ENCODE measurements around the gene BTBD9.

BTBD9 gene

DNA sequence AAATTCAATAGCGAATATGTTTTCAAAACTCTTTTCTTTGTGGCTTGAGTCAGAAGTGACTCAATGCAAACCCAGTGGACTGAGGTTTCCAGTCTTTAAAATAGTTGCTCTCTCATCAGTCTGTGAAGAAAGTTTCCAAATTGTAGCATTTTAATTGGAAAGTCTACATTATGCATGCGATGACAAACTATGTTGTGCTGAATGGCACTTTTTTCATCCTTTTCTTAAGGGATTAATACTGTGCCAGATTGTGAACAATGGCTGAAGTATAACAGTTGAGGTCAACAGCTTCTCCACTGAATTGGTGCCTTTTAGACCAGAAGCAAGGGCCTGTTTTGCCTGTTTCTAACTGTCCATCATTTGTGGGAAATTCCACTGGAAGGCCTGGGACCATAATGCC, 377.1 kb downstream of the BTBD9 start:
- intact Hi-C loops (cut with micrococcal nuclease), result no loop called here
- no peak overlapping the region for H3K4me3 Mint-ChIP-seq
- H3K36me3 Mint-ChIP-seq (ENCODE audit: low read depth), result peaks cover 6% of the 10 kb centered on the region
- no peak overlapping the region for H3K27ac Mint-ChIP-seq
- H3K27me3 Mint-ChIP-seq, result no peaks in the 10 kb centered on the region
- peaks cover 12% of the 10 kb centered on the region for H3K4me1 Mint-ChIP-seq (ENCODE audit: low read depth)
- H3K9me3 Mint-ChIP-seq, result no peaks in the 10 kb centered on the region

DNA sequence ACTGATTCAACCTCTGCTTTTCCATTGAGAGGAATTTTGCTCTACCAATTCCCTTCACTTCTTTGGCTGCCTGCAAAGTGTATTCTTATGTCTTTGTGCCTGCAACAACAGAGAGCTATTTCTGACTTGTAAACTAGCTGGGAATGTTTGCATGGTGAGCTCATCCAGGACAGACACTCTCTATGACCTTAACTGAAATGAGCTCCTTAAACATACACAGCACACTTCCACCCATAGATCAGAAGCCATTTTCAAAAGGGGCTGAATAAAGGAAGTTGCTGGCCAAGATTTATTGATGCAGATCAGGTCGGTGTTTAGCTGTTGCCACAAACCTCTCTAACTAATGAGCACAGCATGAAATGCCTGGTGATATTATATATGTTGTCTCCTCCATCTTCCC, 377.7 kb downstream of the BTBD9 start:
- H3K4me1 Mint-ChIP-seq (ENCODE audit: low read depth), result peaks cover 12% of the 10 kb centered on the region
- peaks cover 6% of the 10 kb centered on the region for H3K36me3 Mint-ChIP-seq (ENCODE audit: low read depth)
- no peaks in the 10 kb centered on the region for H3K9me3 Mint-ChIP-seq
- no peaks in the 10 kb centered on the region for H3K27me3 Mint-ChIP-seq
- H3K27ac Mint-ChIP-seq, result no peak overlapping the region
- H3K4me3 Mint-ChIP-seq, result no peak overlapping the region
- intact Hi-C loops (cut with micrococcal nuclease), result no loop called here

GRCh38 chr6:38261626-38262025, 378.1 kb downstream of the BTBD9 start:
- Mint-ChIP-seq H3K9me3 (no peaks in the 10 kb centered on the region), H3K27me3 (no peaks in the 10 kb centered on the region), H3K4me1 (ENCODE audit: low read depth) (peaks cover 12% of the 10 kb centered on the region), H3K36me3 (ENCODE audit: low read depth) (peaks cover 6% of the 10 kb centered on the region), H3K27ac (no peak overlapping the region), H3K4me3 (no peak overlapping the region)
- intact Hi-C loops (cut with micrococcal nuclease), result no loop called here

GRCh38 chr6:38259736-38260135, 380.0 kb downstream of the BTBD9 start:
- intact Hi-C loops (cut with micrococcal nuclease), result no loop called here
- H3K4me1 Mint-ChIP-seq (ENCODE audit: low read depth), result peaks cover 12% of the 10 kb centered on the region
- no peaks in the 10 kb centered on the region for H3K9me3 Mint-ChIP-seq
- peaks cover 20% of the 10 kb centered on the region for H3K36me3 Mint-ChIP-seq (ENCODE audit: low read depth)
- H3K27ac Mint-ChIP-seq, result no peak overlapping the region
- no peaks in the 10 kb centered on the region for H3K27me3 Mint-ChIP-seq
- H3K4me3 Mint-ChIP-seq, result no peak overlapping the region

DNA sequence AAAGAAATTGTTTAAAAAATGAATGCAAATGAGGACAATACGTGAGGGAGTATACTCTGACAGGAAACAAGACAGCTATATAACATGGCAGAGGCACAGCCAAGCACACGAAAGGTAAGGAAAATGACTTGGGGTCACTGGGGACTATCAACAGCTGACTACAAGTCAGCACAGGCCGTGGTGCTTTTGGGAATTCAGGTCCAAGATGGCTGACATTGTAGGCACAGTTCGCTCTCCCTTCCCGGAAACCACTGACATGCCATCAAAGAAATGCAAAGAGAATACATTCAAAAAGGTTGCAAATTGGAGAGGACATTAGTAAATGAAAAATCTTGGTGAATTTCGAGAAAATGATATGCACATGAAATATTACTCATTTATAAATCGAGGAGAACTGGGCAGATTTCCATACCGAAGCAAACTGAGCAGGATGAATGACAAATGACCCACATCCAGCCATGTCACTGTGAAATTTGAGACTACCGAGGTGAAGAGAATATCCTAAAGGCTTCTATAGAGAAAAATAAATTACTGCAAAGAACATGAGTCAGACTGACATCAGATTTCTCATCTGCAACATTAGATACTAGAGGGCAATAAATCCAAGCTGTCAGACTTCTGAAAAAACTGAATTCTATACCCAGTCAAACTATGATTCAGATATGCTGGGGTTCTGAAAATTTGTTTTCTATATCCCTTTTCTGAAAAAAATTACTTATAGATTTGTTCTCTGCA, 391.1 kb downstream of the BTBD9 start:
- Mint-ChIP-seq H3K4me3 (no peak overlapping the region), H3K36me3 (ENCODE audit: low read depth) (no peaks in the 10 kb centered on the region), H3K27me3 (no peaks in the 10 kb centered on the region), H3K4me1 (ENCODE audit: low read depth) (no peaks in the 10 kb centered on the region), H3K27ac (no peak overlapping the region), H3K9me3 (no peaks in the 10 kb centered on the region)
- intact Hi-C loops (cut with micrococcal nuclease), result no loop called here

- H3K9me3 Mint-ChIP-seq, result no peaks in the 10 kb centered on the region
- H3K36me3 Mint-ChIP-seq (ENCODE audit: low read depth), result no peaks in the 10 kb centered on the region
- intact Hi-C loops (cut with micrococcal nuclease), result no loop called here
Observed at GRCh38 chr6:38245295-38245694, 394.4 kb downstream of the BTBD9 start.

DNA sequence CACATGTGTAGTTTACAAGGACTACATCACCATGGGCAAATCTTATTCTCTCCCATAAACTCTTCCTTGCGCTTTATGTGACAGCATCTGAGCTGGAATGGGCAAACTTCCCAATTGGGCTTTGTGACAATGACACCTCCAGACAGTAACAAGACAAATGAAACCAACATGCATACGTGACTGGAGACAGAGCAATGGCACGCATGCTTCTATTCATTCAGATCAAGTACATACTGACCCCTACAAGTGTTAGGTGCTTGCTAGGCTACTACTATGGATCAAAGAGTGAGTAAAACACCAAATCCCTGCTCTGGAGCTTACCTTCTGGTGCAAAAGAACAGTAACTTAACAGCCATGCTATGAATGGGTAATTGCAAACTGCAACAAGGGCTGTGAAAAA, 394.9 kb downstream of the BTBD9 start:
- Mint-ChIP-seq H3K27me3 (no peaks in the 10 kb centered on the region), H3K27ac (no peak overlapping the region)

More at GRCh38 chr6:38245295-38245694, 394.4 kb downstream of the BTBD9 start:
- Mint-ChIP-seq H3K27me3 (no peaks in the 10 kb centered on the region), H3K4me1 (ENCODE audit: low read depth) (peaks cover 6% of the 10 kb centered on the region), H3K27ac (no peak overlapping the region), H3K4me3 (no peak overlapping the region)

DNA sequence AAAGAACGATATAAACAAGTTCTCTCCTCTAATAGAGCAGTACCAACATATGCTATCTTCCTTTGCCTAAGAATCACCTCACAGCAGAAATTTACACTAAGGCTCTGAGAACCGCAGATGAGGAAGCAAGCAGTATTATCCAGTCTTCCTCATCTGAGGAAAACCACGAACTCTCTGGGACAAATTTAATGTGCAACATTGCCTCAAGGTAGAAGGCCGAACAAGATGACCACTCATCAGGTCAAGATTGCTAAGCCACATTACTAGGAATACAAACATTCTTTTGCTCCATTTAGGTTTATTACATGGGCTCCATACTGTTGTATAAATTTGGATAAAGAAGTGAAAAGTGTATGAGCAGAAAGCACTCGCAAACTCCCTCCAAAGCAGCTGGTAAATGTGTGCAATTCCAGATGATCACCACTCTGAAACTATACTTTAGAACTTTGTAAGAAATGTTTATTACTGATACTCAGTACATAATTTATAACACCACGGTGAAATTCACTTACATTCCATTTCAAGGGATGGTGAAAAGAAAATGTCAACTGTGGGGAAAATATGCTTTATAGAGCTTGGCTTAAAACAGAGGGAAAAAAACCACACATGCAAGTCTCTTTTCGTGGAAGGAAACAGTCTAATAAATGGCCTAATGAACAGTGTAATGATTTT, 398.4 kb downstream of the BTBD9 start:
- intact Hi-C loops (cut with micrococcal nuclease), result no loop called here
- Mint-ChIP-seq H3K4me1 (ENCODE audit: low read depth) (peaks cover 7% of the 10 kb centered on the region), H3K27ac (no peak overlapping the region), H3K36me3 (ENCODE audit: low read depth) (no peaks in the 10 kb centered on the region), H3K27me3 (no peaks in the 10 kb centered on the region), H3K9me3 (no peaks in the 10 kb centered on the region), H3K4me3 (no peak overlapping the region)

More for the DNA sequence above, 394.9 kb downstream of the BTBD9 start:
- Mint-ChIP-seq H3K4me3 (no peak overlapping the region), H3K4me1 (ENCODE audit: low read depth) (peaks cover 6% of the 10 kb centered on the region), H3K9me3 (no peaks in the 10 kb centered on the region), H3K36me3 (ENCODE audit: low read depth) (no peaks in the 10 kb centered on the region)
- intact Hi-C loops (cut with micrococcal nuclease), result no loop called here

DNA sequence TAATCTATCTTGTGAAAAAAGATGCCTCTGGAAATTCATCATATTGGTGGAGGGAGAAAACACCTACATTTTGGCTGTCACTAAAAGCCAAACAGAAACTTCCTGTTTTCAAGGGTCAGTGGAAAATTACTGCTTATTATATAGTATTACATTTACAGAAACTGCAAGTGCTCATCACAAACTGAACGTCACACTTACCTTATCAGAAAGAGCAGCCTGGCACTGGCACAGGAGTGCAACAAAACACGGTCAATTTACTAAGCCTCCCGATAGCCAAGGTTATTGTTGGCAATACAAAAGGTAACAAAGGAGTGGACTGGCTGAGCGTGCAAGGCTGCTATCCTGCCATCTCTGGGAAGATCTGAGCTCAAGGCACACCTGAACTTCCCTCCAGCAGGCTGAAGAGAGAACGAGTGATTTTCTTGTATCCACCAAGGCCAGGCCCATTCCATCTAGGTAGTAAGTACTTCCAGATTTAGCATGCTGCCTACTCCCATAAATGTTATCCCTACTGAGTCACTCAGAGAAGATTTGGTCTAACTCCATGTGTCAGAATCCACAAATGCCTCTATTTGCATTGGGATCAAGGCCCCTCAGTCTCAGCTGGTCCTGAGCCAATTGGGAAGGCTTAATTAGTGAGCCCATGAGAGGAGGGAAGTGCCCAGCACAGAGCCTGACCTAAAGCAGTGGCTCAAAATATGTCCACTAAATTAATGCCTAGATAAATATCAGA, 399.8 kb downstream of the BTBD9 start:
- no peaks in the 10 kb centered on the region for H3K27me3 Mint-ChIP-seq
- intact Hi-C loops (cut with micrococcal nuclease), result no loop called here
- H3K36me3 Mint-ChIP-seq (ENCODE audit: low read depth), result no peaks in the 10 kb centered on the region
- no peaks in the 10 kb centered on the region for H3K9me3 Mint-ChIP-seq
- no peak overlapping the region for H3K27ac Mint-ChIP-seq
- peaks cover 22% of the 10 kb centered on the region for H3K4me1 Mint-ChIP-seq (ENCODE audit: low read depth)
- no peak overlapping the region for H3K4me3 Mint-ChIP-seq

- intact Hi-C loops (cut with micrococcal nuclease), result no loop called here
- no peaks in the 10 kb centered on the region for H3K9me3 Mint-ChIP-seq
- H3K4me3 Mint-ChIP-seq, result no peak overlapping the region
- H3K36me3 Mint-ChIP-seq (ENCODE audit: low read depth), result no peaks in the 10 kb centered on the region
- peaks cover 23% of the 10 kb centered on the region for H3K4me1 Mint-ChIP-seq (ENCODE audit: low read depth)
- H3K27me3 Mint-ChIP-seq, result no peaks in the 10 kb centered on the region
- no peak overlapping the region for H3K27ac Mint-ChIP-seq
Observed at GRCh38 chr6:38236631-38237030, 403.1 kb downstream of the BTBD9 start.

DNA sequence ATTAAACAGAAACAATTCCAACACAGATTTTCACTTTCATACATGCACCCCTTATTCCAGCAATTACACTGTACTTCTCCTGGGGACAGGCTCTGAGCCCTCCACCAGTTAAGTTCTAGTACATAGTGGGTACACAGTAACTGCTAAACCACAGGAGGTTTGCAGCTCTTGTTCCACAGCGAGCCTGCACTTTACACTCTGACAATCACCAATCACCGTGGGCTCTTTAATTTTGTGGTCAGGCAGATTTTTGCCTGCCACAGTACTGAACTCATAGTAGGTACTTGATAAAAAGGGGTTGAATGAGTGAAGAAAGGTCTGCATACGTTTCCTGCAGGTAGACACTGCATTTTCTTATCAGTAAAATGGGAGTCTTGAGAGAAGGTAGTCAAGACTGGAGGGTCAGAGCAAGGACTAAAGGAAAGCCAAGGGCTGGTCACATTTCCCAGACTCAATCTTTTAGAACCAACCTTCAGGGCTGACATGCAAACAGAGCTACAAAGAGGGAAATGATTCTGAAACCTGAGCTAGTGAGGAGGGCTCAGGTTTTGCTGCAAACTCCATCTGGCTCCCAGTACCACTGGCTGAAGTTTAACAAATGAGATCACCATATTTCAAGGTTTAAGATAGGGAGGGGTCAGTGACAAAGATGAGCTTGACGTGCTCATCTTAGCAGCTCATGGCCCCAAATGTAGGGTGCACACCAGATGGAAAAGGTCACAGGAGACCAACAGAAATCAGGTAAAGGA, 404.6 kb downstream of the BTBD9 start:
- no peak overlapping the region for H3K4me3 Mint-ChIP-seq
- intact Hi-C loops (cut with micrococcal nuclease), result no loop called here
- H3K4me1 Mint-ChIP-seq (ENCODE audit: low read depth), result peaks cover 17% of the 10 kb centered on the region
- H3K36me3 Mint-ChIP-seq (ENCODE audit: low read depth), result no peaks in the 10 kb centered on the region
- H3K9me3 Mint-ChIP-seq, result no peaks in the 10 kb centered on the region
- no peaks in the 10 kb centered on the region for H3K27me3 Mint-ChIP-seq
- no peak overlapping the region for H3K27ac Mint-ChIP-seq

DNA sequence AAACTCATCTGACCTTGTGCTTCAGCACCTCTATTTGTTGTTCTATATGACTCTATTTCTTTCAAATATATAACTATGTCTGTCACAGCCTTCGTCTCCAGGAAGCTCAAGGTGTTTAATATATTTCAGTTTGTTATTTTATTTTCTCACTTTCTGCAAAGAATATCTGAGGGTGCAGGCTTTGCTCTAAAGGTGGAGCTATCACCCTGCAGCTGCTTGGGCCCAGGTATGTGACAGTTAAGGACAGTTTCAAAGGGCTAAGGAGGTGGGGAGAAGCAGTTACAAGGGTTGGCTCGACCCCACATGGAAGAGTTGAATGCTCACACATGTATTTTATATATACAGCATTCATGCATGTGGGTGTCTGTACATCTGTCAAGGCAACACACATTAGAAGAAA, 405.6 kb downstream of the BTBD9 start:
- Mint-ChIP-seq H3K4me3 (no peak overlapping the region), H3K36me3 (ENCODE audit: low read depth) (no peaks in the 10 kb centered on the region), H3K4me1 (ENCODE audit: low read depth) (peaks cover 17% of the 10 kb centered on the region), H3K27me3 (no peaks in the 10 kb centered on the region), H3K27ac (no peak overlapping the region), H3K9me3 (no peaks in the 10 kb centered on the region)
- intact Hi-C loops (cut with micrococcal nuclease), result no loop called here

DNA sequence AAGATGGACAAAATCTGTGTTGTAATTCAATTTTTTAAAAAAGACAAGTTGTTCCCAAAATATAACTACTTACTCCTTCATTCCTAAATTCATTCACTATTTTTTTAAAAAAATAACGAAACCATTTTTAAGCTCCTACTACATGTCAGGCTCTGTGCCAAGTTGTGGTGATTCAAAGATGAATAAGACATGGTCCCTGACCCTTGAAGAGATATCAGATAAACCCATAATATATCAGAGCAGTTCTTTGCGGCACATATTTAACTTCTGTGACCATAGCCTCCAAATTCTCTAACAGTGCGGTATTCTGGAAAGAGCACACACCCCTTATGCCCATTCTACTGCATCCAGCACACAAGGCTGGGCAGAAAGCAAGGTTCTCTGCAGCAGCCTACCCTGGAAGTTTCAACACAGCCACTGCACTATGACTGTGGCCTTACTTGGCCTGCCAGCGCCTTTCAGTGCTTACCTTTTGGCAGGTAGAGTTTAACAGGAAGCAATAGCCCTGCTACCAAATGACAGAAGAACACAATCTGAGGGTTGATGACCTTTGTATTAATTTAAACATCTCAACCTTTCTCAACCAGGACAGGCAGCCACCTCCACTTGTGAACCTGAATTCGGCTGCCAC, 406.5 kb downstream of the BTBD9 start:
- Mint-ChIP-seq H3K4me1 (ENCODE audit: low read depth) (peaks cover 17% of the 10 kb centered on the region), H3K27me3 (no peaks in the 10 kb centered on the region), H3K4me3 (no peak overlapping the region), H3K27ac (no peak overlapping the region), H3K9me3 (no peaks in the 10 kb centered on the region), H3K36me3 (ENCODE audit: low read depth) (no peaks in the 10 kb centered on the region)
- intact Hi-C loops (cut with micrococcal nuclease), result no loop called here

Data from dendritic cell treated with granulocyte-macrophage colony-stimulating factor and Interleukin-4, amounts not matched to agents 40 ng/mL and 50 ng/mL, for 4 days (primary cell).